ENCODE results near the gene MIAT.

The MIAT gene

DNA sequence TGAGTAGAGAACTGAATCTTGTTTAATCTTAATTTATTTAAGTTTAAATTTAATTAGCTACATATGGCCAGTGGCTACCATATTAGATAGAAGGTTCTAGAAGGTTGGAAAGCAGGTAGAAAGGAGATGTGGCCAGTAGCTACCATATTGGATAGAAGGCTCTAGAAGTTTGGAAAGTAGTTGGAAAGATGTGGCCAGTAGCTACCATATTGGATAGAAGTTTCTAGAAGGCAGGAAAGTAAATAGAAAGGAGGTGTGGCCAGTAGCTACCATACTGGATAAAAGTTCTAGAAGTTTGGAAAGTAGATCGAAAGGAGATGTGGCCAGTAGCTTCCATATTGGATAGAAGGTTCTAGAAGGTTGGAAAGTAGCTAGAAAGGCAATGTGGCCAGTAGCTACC, 33.4 kb upstream of the MIAT start:
- CTCF ChIA-PET = interaction anchor here (0.7 to 1.2 kb wide), 4 partner anchors 18 to 257 kb away, joined by 3 to 5 read pairs (median 4); no protein-coding TSS in a partner anchor

DNA sequence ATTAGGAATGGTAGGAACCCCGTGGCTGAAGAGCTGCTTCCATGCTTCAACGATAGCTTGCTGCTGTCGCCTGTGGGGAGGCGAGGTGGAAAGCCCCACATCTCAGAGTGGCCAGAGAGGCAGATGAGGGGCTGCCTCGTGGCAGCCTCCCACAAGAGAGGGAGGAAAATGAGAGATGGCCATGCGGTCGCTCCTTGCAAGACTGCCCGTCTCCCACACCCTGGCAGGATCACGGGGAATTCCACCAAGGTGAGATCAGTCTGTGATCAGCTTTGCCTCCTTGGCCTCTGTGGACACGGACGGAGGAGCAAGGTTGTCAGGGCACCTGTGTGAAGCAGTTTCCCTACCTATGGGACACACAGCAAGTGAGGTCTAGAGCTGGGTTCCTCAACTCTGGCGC, 32.6 kb upstream of the MIAT start:
- POLR2A ChIA-PET = no interaction called here
- CTCF ChIA-PET = interaction anchor here (1.2 kb wide), 3 partner anchors 17 to 258 kb away, joined by 3 to 5 read pairs (median 4); no protein-coding TSS in a partner anchor
- H3K4me3 ChIP-seq (ENCODE audit: low read depth, low read length) = no peak overlapping the region
- no peaks in the 10 kb centered on the region for H3K9me3 ChIP-seq (ENCODE audit: control insufficient read depth, insufficient read depth, low read depth, low read length)
- no peaks in the 10 kb centered on the region for H3K4me1 ChIP-seq (ENCODE audit: control insufficient read depth, insufficient read depth, low read length)
- H3K27ac ChIP-seq (ENCODE audit: extremely low read depth, low read depth, low read length) = no peak overlapping the region
- H3K36me3 ChIP-seq (ENCODE audit: control insufficient read depth in 2 of 2, insufficient read depth in 1 of 2, low read length in 2 of 2) = no peaks in the 10 kb centered on the region
- TF ChIP-seq ZNF530 (tag by site-specific recombination; IDR thresholded peaks at IDR 0.05; ENCODE audit: low read depth) (no peak), SALL2 (tag by site-specific recombination; IDR thresholded peaks at IDR 0.05; ENCODE audit: borderline replicate concordance) (no peak), ZNF660 (tag by site-specific recombination; IDR thresholded peaks at IDR 0.05) (no peak), INSM2 (tag by site-specific recombination; IDR thresholded peaks at IDR 0.05) (no peak), ZSCAN23 (tag by site-specific recombination; IDR thresholded peaks at IDR 0.05) (no peak), ZNF394 (tag by site-specific recombination; IDR thresholded peaks at IDR 0.05; ENCODE audit: borderline replicate concordance) (no peak), IKZF3 (tag by site-specific recombination; IDR thresholded peaks at IDR 0.05) (no peak), ZNF37A (tag by site-specific recombination; IDR thresholded peaks at IDR 0.05) (no peak), ZNF266 (tag by site-specific recombination; IDR thresholded peaks at IDR 0.05; ENCODE audit: low read depth) (no peak), KLF1 (tag by site-specific recombination; IDR thresholded peaks at IDR 0.05) (no peak), ZNF239 (tag by site-specific recombination; IDR thresholded peaks at IDR 0.05) (no peak), ZNF76 (tag by site-specific recombination; IDR thresholded peaks at IDR 0.05; ENCODE audit: borderline replicate concordance, low read depth) (no peak), KLF10 (tag by site-specific recombination; IDR thresholded peaks at IDR 0.05) (no peak), ZNF202 (tag by site-specific recombination; IDR thresholded peaks at IDR 0.05; ENCODE audit: borderline replicate concordance) (no peak), ZNF221 (tag by site-specific recombination; IDR thresholded peaks at IDR 0.05; ENCODE audit: borderline replicate concordance) (no peak), ZNF792 (tag by site-specific recombination; IDR thresholded peaks at IDR 0.05) (no peak)
- TF ChIP-seq, protein P1, sequence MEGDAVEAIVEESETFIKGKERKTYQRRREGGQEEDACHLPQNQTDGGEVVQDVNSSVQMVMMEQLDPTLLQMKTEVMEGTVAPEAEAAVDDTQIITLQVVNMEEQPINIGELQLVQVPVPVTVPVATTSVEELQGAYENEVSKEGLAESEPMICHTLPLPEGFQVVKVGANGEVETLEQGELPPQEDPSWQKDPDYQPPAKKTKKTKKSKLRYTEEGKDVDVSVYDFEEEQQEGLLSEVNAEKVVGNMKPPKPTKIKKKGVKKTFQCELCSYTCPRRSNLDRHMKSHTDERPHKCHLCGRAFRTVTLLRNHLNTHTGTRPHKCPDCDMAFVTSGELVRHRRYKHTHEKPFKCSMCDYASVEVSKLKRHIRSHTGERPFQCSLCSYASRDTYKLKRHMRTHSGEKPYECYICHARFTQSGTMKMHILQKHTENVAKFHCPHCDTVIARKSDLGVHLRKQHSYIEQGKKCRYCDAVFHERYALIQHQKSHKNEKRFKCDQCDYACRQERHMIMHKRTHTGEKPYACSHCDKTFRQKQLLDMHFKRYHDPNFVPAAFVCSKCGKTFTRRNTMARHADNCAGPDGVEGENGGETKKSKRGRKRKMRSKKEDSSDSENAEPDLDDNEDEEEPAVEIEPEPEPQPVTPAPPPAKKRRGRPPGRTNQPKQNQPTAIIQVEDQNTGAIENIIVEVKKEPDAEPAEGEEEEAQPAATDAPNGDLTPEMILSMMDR (tag by site-specific recombination; IDR thresholded peaks at IDR 0.05) = no peak

More for the DNA sequence above, 33.4 kb upstream of the MIAT start:
- no peaks in the 10 kb centered on the region for H3K9me3 ChIP-seq (ENCODE audit: control insufficient read depth, insufficient read depth, low read depth, low read length)
- POLR2A ChIA-PET = no interaction called here
- no peaks in the 10 kb centered on the region for H3K4me1 ChIP-seq (ENCODE audit: control insufficient read depth, insufficient read depth, low read length)
- TF ChIP-seq FEZF1 (tag by site-specific recombination; IDR thresholded peaks at IDR 0.05) (no peak), ATF2 (tag by site-specific recombination; IDR thresholded peaks at IDR 0.05; ENCODE audit: low read depth) (no peak), ZBTB49 (tag by site-specific recombination; IDR thresholded peaks at IDR 0.05; ENCODE audit: low read depth) (no peak), ELK4 (IDR thresholded peaks at IDR 0.05; ENCODE audit: borderline replicate concordance, low read depth, low read length) (no peak), ZNF221 (tag by site-specific recombination; IDR thresholded peaks at IDR 0.05; ENCODE audit: borderline replicate concordance) (no peak)
- no peak overlapping the region for H3K27ac ChIP-seq (ENCODE audit: extremely low read depth, low read depth, low read length)
- H3K36me3 ChIP-seq (ENCODE audit: control insufficient read depth in 2 of 2, insufficient read depth in 1 of 2, low read length in 2 of 2) = no peaks in the 10 kb centered on the region
- no peak overlapping the region for H3K4me3 ChIP-seq (ENCODE audit: low read depth, low read length)

All from HEK293 (cell line).